ENCODE measurements around the gene KRTAP23-1.

DNA sequence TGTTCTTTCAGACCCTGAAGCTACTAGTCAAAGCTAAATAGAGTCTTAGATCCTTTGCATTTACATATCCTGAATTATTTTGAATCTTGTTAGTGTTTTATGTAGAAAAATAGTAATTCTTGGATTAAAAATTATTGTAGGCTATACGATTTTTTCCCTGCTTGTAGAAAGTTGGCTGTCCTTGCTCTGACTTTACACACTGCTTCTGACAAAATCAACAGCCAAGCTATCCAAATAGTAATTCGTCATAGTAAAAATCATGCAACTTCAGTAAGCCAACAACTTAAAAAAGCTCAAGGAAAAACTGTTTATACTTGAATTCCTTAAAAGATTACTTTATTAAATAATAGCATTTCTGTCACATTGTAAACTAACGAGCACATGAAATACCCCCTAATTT, 7.5 kb upstream of the KRTAP23-1 start:
- TF ChIP-seq, protein P1, sequence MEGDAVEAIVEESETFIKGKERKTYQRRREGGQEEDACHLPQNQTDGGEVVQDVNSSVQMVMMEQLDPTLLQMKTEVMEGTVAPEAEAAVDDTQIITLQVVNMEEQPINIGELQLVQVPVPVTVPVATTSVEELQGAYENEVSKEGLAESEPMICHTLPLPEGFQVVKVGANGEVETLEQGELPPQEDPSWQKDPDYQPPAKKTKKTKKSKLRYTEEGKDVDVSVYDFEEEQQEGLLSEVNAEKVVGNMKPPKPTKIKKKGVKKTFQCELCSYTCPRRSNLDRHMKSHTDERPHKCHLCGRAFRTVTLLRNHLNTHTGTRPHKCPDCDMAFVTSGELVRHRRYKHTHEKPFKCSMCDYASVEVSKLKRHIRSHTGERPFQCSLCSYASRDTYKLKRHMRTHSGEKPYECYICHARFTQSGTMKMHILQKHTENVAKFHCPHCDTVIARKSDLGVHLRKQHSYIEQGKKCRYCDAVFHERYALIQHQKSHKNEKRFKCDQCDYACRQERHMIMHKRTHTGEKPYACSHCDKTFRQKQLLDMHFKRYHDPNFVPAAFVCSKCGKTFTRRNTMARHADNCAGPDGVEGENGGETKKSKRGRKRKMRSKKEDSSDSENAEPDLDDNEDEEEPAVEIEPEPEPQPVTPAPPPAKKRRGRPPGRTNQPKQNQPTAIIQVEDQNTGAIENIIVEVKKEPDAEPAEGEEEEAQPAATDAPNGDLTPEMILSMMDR (IDR thresholded peaks at IDR 0.05; ENCODE audit: low read length), result no peak
- TF ChIP-seq EZH2phosphoT487 (IDR thresholded peaks at IDR 0.05; ENCODE audit: low read length) (no peak), EZH2 (optimal IDR thresholded peaks at IDR 0.05; ENCODE audit: low read depth, low read length) (no peak)
